ENCODE results near the gene ZDHHC14.
"Not testable (repeated sequence)": the region's sequence is repeated elsewhere in the genome, so short reads cannot be mapped to it uniquely, and the experiment has no call there.

The ZDHHC14 gene

GRCh38 chr6:157380458-157380778, 572 bp upstream of the ZDHHC14 start:
- DNase-seq (ENCODE audit: low read depth): no peak

- DNase-seq (ENCODE audit: low read depth): peak; percentile 51
These were observed 936 bp downstream of the ZDHHC14 start for GRCh38 chr6:157381631-157382621.

- DNase-seq (ENCODE audit: low read depth): no peak
These were observed 1.8 kb downstream of the ZDHHC14 start for GRCh38 chr6:157382821-157383220.

- DNase-seq (ENCODE audit: low read depth): no peak
These were observed 2.5 kb downstream of the ZDHHC14 start for GRCh38 chr6:157383471-157383870.

GRCh38 chr6:157384962-157385361, 4.0 kb downstream of the ZDHHC14 start:
- not testable (repeated sequence) for DNase-seq (ENCODE audit: low read depth)

GRCh38 chr6:157385482-157385881, 4.5 kb downstream of the ZDHHC14 start:
- DNase-seq (ENCODE audit: low read depth): no peak

GRCh38 chr6:157386023-157386422, 5.0 kb downstream of the ZDHHC14 start:
- DNase-seq (ENCODE audit: low read depth): no peak

GRCh38 chr6:157386454-157386853, 5.5 kb downstream of the ZDHHC14 start:
- no peak for DNase-seq (ENCODE audit: low read depth)

GRCh38 chr6:157388924-157389323, 7.9 kb downstream of the ZDHHC14 start:
- no peak for DNase-seq (ENCODE audit: low read depth)

GRCh38 chr6:157390273-157391060, 9.5 kb downstream of the ZDHHC14 start:
- no peak for DNase-seq (ENCODE audit: low read depth)

GRCh38 chr6:157392927-157393668, 12.1 kb downstream of the ZDHHC14 start:
- DNase-seq (ENCODE audit: low read depth): no peak

GRCh38 chr6:157393669-157394327, 12.8 kb downstream of the ZDHHC14 start:
- DNase-seq (ENCODE audit: low read depth): no peak

- DNase-seq (ENCODE audit: low read depth): not testable (repeated sequence)
These were observed 14.2 kb downstream of the ZDHHC14 start for GRCh38 chr6:157395199-157395598.

GRCh38 chr6:157396026-157396425, 15.0 kb downstream of the ZDHHC14 start:
- DNase-seq (ENCODE audit: low read depth): no peak

GRCh38 chr6:157397660-157398059, 16.7 kb downstream of the ZDHHC14 start:
- no peak for DNase-seq (ENCODE audit: low read depth)

- no peak for DNase-seq (ENCODE audit: low read depth)
These were observed 17.2 kb downstream of the ZDHHC14 start for GRCh38 chr6:157398151-157398550.

- DNase-seq (ENCODE audit: low read depth): no peak
These were observed 19.7 kb downstream of the ZDHHC14 start for GRCh38 chr6:157400676-157401075.

- DNase-seq (ENCODE audit: low read depth): no peak
These were observed 20.8 kb downstream of the ZDHHC14 start for GRCh38 chr6:157401734-157402338.

GRCh38 chr6:157402996-157403685, 22.2 kb downstream of the ZDHHC14 start:
- DNase-seq (ENCODE audit: low read depth): no peak

- DNase-seq (ENCODE audit: low read depth): no peak
These were observed 22.7 kb downstream of the ZDHHC14 start for GRCh38 chr6:157403686-157404051.

- DNase-seq (ENCODE audit: low read depth): no peak
These were observed 25.0 kb downstream of the ZDHHC14 start for GRCh38 chr6:157405986-157406385.
